Epithelial cell of proximal tubule (primary cell): ENCODE results near the gene GAB1. TPM values are rescaled to one million over a fixed set of nuclear protein-coding genes. Genes with fewer than 3 reads are reported as not detected.

Source experiments
- DNase-seq: peaks from one replicate; pipeline ENCODE4 v3.0.0-alpha.2; 2011; ENCODE audit warnings: low read depth
- H3K4me3 ChIP-seq: 2 replicates; pipeline ENCODE4 v1.5.1; 2011; ENCODE audit warnings: low read depth, mild to moderate bottlenecking, low read length
- total RNA-seq: library from RNA; depleted of rRNA; stranded (reverse); fragments of >200 nt; gene quantifications from 2 replicates; pipeline ENCODE4 v1.2.3, GENCODE V29; 2015
- TF ChIP-seq, protein P1 (sequence below): conservative IDR thresholded peaks from 2 replicates; pipeline ENCODE4 v1.5.1; 2012; ENCODE audit warnings: low read depth, mild to moderate bottlenecking, low read length

Gene GAB1
- total RNA-seq, 1 donor from 2014 or later: 12.2 TPM

DNA sequence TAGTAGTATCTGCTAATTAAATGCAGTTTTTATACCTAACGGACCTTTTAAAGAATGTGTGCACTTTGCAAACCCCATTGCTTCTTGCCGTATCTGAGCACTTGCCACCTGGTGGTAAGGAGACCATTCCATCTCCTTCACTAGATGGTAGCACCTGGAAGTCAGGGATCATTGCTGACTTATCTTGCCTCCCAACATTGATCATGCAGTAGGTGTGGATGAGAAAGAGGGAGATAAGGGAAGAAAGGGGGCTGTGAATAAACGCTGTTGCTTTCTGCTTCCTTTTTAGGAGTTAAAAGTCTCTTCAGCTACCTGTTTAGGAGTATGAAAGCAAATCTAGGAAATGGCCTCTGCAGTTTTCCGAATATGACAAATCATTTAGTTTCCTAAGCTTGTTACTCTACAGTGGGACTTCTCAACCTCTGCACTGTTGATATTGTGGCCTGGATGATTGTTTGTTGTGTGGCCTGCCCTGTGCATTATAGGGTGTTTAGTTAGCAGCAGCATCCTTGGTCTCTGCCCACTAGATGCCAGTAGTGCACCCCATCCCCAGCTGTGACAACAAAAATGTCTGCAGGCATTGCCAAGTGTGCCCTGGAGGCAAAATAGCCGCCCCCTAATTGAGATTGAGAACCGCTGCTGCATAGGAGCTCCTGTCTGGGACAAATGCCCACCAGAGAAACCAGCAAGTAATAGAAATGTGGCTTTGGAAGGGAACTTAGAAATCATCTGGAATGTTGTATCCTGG is 38.8 kb downstream of the GAB1 start:
- DNase-seq: no peak
- H3K4me3 ChIP-seq: no peak overlapping the region
- TF ChIP-seq, protein P1, sequence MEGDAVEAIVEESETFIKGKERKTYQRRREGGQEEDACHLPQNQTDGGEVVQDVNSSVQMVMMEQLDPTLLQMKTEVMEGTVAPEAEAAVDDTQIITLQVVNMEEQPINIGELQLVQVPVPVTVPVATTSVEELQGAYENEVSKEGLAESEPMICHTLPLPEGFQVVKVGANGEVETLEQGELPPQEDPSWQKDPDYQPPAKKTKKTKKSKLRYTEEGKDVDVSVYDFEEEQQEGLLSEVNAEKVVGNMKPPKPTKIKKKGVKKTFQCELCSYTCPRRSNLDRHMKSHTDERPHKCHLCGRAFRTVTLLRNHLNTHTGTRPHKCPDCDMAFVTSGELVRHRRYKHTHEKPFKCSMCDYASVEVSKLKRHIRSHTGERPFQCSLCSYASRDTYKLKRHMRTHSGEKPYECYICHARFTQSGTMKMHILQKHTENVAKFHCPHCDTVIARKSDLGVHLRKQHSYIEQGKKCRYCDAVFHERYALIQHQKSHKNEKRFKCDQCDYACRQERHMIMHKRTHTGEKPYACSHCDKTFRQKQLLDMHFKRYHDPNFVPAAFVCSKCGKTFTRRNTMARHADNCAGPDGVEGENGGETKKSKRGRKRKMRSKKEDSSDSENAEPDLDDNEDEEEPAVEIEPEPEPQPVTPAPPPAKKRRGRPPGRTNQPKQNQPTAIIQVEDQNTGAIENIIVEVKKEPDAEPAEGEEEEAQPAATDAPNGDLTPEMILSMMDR: peak; percentile 70

DNA sequence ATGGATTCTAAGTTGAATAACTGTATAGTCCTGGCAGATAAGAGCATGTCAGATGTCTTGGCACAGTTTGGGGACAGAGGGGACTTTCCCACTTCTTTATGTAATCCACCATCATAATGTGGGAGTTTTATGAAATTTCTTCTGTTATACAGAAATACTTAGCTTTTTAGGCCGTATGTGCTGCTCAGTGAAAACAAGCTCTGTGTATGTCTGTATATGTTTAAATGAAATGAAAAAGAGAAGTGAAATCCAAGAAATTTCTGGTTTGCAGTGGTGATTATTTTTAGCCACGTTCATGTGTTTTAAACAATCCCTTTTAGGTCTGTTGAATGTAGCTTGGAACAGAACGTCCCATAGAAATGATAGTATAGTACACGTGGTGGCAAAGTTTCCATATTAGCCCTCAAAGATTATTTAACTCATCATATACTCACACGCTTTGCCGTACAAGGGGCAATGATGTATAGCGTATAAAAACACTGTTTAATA is 41.0 kb downstream of the GAB1 start:
- no peak for DNase-seq
- TF ChIP-seq, protein P1: no peak
- H3K4me3 ChIP-seq: no peak overlapping the region

DNA sequence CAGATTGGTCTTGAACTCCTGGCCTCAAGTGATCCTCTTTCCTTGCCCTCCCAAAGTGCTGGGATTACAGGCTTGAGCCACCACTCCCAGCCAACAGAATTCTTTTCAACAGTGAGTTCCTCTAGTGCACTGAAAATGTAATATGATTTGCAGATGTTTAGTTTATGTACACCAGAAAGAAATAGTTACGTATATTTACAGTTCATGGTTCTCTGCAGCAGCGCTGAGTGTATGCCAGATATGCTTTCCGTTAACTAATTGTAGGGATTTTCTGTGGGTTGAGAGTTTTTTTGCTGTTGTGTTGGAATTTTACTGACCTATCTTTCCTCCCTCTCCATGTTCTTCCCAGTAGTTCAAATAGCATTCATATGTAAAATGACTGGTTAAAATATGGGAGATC is 44.0 kb downstream of the GAB1 start:
- H3K4me3 ChIP-seq: no peak overlapping the region
- DNase-seq: no peak
- TF ChIP-seq, protein P1: no peak

DNA sequence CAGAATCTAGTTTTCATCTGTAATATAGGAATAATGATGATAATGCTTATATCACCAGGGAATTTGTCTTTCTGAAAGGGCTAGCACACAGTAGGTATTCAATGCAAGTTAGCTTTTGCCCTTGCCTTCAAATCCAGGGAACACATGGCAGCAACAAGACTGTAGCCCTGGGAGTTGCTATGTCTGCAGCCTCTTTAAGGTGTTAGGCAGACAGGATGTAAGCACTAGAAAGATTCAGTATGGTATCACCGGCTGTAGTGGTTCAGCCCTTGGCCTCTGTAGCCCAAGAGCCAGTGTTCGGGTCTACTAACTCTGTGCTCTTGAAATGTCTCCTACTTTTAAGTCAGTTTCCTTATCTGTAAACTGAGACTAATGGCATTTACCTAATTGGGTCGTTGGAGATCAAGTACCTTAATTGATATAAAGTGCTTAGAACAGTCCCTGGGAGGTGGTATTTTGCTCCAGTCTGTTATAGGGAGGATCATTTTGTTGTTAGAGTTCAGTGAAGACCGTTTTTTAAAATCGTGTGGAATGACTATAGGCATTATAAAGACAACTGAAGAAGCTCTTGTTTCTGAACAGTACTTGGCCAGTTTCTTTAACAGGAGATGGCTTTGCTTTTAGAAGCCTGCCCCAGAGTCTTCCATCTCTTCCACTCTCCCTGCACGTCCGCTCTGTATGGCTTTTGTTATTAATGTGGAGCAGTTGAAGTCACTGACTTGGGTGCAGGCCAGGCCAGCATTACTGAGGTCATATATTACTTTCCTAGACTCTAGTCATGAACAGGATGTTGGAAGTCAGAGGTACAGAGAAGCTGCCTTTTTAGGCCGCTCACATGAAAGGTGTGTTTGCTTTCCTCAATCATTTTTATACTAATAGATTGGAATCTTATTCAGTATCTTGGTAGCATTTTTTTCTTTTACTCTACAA is 44.8 kb downstream of the GAB1 start:
- TF ChIP-seq, protein P1: no peak
- DNase-seq: peak; percentile 47
- no peak overlapping the region for H3K4me3 ChIP-seq

DNA sequence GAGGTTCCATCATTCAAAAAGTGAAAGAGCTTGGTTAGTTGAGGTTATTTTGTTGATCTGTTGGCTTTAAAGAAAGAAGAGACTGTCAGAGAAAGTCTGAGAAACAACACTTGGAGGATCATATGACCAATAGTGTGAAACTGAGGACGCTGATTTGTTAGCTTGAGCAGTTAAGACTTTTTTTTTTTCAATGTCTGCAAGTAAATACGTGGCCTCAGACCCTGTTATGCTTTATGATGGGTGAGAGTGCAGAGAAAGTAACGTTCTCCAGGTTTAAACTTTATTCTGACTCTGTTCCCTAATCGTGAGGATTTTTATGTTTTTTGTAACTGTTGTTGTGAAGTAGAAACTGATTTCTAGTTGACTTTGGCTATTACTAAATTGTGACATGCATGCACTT is 45.9 kb downstream of the GAB1 start:
- TF ChIP-seq, protein P1: no peak
- DNase-seq: no peak
- H3K4me3 ChIP-seq: peak overlapping the region; percentile 13

DNA sequence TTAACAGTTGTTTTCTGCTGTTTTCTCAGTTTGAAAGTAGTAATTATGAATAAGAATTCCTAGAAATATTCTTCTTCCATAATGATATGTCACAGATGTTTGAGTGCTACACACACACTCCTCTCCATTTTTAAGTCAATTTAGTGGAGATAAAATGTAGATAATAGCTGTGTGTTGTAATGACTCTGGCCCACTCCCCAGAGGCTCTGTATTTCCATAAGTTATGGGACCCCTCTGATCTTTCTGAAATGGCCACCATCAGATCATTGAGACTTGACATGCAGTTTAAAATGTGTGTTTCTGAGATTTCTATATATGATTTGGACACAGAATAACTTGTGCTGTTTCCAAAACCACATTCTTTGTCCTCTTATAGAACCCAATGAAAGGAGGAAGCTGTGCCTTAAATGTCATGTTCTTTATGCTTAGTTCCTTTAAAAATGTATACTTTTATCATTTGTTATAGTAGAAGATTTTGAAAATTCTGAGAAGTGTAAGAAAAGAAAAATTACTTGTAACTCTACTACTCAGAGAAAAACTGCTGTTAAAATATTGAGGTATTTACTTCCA is 46.4 kb downstream of the GAB1 start:
- no peak for DNase-seq
- H3K4me3 ChIP-seq: no peak overlapping the region
- TF ChIP-seq, protein P1: no peak
